Measurements from ENCODE around the gene SLAMF1. TPM values are rescaled to one million over a fixed set of nuclear protein-coding genes. Genes with fewer than 3 reads are reported as not detected.

Gene SLAMF1
- total and polyA plus RNA-seq, 4 donors: 0.09 to 1.1 (median 0.17) TPM

- Histone ChIP-seq H3K9me3 (ENCODE audit: control insufficient read depth in 4 of 4, low read length in 3 of 4) (peaks cover 0 to 5% (median 0%) of the 10 kb centered on the region in 4 donors), H3K36me3 (ENCODE audit: control insufficient read depth in 4 of 4, insufficient read depth in 3 of 4, low read depth in 1 of 4, low read length in 3 of 4) (no peaks in the 10 kb centered on the region), H3K4me3 (ENCODE audit: low read depth in 1 of 3, low read length in 3 of 3) (no peak overlapping the region), H3K4me1 (ENCODE audit: control insufficient read depth in 4 of 4, insufficient read depth in 4 of 4, low read length in 3 of 4) (peaks cover 0 to 3% (median 0%) of the 10 kb centered on the region in 4 donors), H3K9ac (ENCODE audit: low read depth in 1 of 2, low read length in 2 of 2) (no peak overlapping the region), H3K27ac (ENCODE audit: low read depth in 1 of 2, low read length in 2 of 2) (no peak overlapping the region), H3K27me3 (ENCODE audit: control insufficient read depth in 4 of 4, insufficient read depth in 4 of 4, low read length in 3 of 4) (no peaks in the 10 kb centered on the region)
- 85% methylated on average over 4 of the region's 4 CpGs for WGBS
- TF ChIP-seq, protein P1, sequence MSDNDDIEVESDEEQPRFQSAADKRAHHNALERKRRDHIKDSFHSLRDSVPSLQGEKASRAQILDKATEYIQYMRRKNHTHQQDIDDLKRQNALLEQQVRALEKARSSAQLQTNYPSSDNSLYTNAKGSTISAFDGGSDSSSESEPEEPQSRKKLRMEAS (IDR thresholded peaks at IDR 0.05): no peak
- TF ChIP-seq TAF1 (conservative IDR thresholded peaks at IDR 0.05) (no peak), ATF3 (IDR thresholded peaks at IDR 0.05) (no peak), RAD21 (IDR thresholded peaks at IDR 0.05) (no peak), FOXA2 (IDR thresholded peaks at IDR 0.05) (no peak), HNF4A (conservative IDR thresholded peaks at IDR 0.05) (no peak), EGR1 (IDR thresholded peaks at IDR 0.05; ENCODE audit: low read depth in 2 of 2) (no peak), RXRA (IDR thresholded peaks at IDR 0.05) (no peak), JUND (IDR thresholded peaks at IDR 0.05) (no peak), SP1 (IDR thresholded peaks at IDR 0.05) (no peak), CTCF (IDR thresholded peaks at IDR 0.05; ENCODE audit: low read depth, low read length, missing input control) (no peak), FOXA1 (IDR thresholded peaks at IDR 0.05) (no peak), HNF4G (IDR thresholded peaks at IDR 0.05) (no peak), NR2F2 (IDR thresholded peaks at IDR 0.05) (no peak), GABPA (IDR thresholded peaks at IDR 0.05 in 1 of 2, conservative IDR thresholded peaks at IDR 0.05 in 1 of 2) (no peak)
- DNase-seq (ENCODE audit: low spot score): no peak
Observed at GRCh38 chr1:160670701-160671100, 23.9 kb upstream of the SLAMF1 start.

GRCh38 chr1:160669802-160670201 is 23.0 kb upstream of the SLAMF1 start:
- TF ChIP-seq EGR1 (IDR thresholded peaks at IDR 0.05; ENCODE audit: low read depth in 2 of 2): no peak
- no peak for TF ChIP-seq HNF4G (IDR thresholded peaks at IDR 0.05)
- TF ChIP-seq, protein P1 (IDR thresholded peaks at IDR 0.05): no peak
- TF ChIP-seq CTCF (IDR thresholded peaks at IDR 0.05; ENCODE audit: low read depth, low read length, missing input control): no peak
- TF ChIP-seq JUND (IDR thresholded peaks at IDR 0.05): no peak
- TF ChIP-seq GABPA (IDR thresholded peaks at IDR 0.05 in 1 of 2, conservative IDR thresholded peaks at IDR 0.05 in 1 of 2): no peak
- Histone ChIP-seq H3K4me3 (ENCODE audit: low read depth in 1 of 3, low read length in 3 of 3) (no peak overlapping the region), H3K27ac (ENCODE audit: low read depth in 1 of 2, low read length in 2 of 2) (no peak overlapping the region), H3K36me3 (ENCODE audit: control insufficient read depth in 4 of 4, insufficient read depth in 3 of 4, low read depth in 1 of 4, low read length in 3 of 4) (no peaks in the 10 kb centered on the region), H3K27me3 (ENCODE audit: control insufficient read depth in 4 of 4, insufficient read depth in 4 of 4, low read length in 3 of 4) (no peaks in the 10 kb centered on the region), H3K9me3 (ENCODE audit: control insufficient read depth in 4 of 4, low read length in 3 of 4) (peaks cover 0 to 5% (median 0%) of the 10 kb centered on the region in 4 donors), H3K4me1 (ENCODE audit: control insufficient read depth in 4 of 4, insufficient read depth in 4 of 4, low read length in 3 of 4) (no peaks in the 10 kb centered on the region), H3K9ac (ENCODE audit: low read depth in 1 of 2, low read length in 2 of 2) (no peak overlapping the region)
- WGBS: 96% methylated on average over 20 of the region's 20 CpGs
- DNase-seq (ENCODE audit: low spot score): no peak
